MM.1S (cell line): ENCODE data around the gene PARD3.

Experiments used
- CTCF ChIP-seq: fragments of 300-600 bp; sonication (generic); IDR thresholded peaks from 2 replicates; pipeline ENCODE4 v1.5.1; 2016; ENCODE audit warnings: antibody characterized with exemption, low read length, mixed read lengths
- EZH2 ChIP-seq: fragments of 300-600 bp; sonication (generic); optimal IDR thresholded peaks from 2 replicates; pipeline ENCODE3; 2017; ENCODE audit warnings: low read depth, mild to moderate bottlenecking, antibody characterized with exemption, low read length, mixed read lengths

GRCh38 chr10:34696423-34696822 lies 118.7 kb downstream of the PARD3 start:
- TF ChIP-seq CTCF (no peak), EZH2 (no peak)
